ENCODE data around the gene CCDC74B. TPM values are rescaled to one million over a fixed set of nuclear protein-coding genes. Genes with fewer than 3 reads are reported as not detected.
"Not testable (repeated sequence)": the region's sequence is repeated elsewhere in the genome, so short reads cannot be mapped to it uniquely, and the experiment has no call there.

CCDC74B gene
- total RNA-seq, 1 donor = 5.4 TPM

- Histone ChIP-seq H3K79me2 (ENCODE audit: insufficient read depth, low read length) (no peaks in the 10 kb centered on the region), H3K27me3 (ENCODE audit: insufficient read depth, low read length) (no peaks in the 10 kb centered on the region), H3K36me3 (ENCODE audit: insufficient read depth, low read length) (peaks cover 7% of the 10 kb centered on the region), H3K9me3 (ENCODE audit: low read depth, low read length) (no peaks in the 10 kb centered on the region), H4K20me1 (ENCODE audit: insufficient read depth, low read length) (no peaks in the 10 kb centered on the region), H3K27ac (ENCODE audit: low read depth, low read length) (no peak overlapping the region), H3K4me3 (ENCODE audit: insufficient read depth, low read length) (no peak overlapping the region), H3K4me2 (ENCODE audit: insufficient read depth, low read length) (no peak overlapping the region), H2AFZ (ENCODE audit: low read length) (no peak overlapping the region), H3K4me1 (ENCODE audit: insufficient read depth, low read length) (no peaks in the 10 kb centered on the region)
- peak; percentile 81 for DNase-seq (ENCODE audit: insufficient read length, low spot score, missing footprints)
- no peak for TF ChIP-seq CTCF (IDR thresholded peaks at IDR 0.05; ENCODE audit: extremely low read depth, low read depth, low read length)
Measured at GRCh38 chr2:130150181-130151144, 5.6 kb upstream of the CCDC74B start.

GRCh38 chr2:130148515-130148914 is 3.6 kb upstream of the CCDC74B start:
- H3K4me1 ChIP-seq (ENCODE audit: insufficient read depth, low read length); H4K20me1 ChIP-seq (ENCODE audit: insufficient read depth, low read length); H3K36me3 ChIP-seq (ENCODE audit: insufficient read depth, low read length); DNase-seq (ENCODE audit: insufficient read length, low spot score, missing footprints); H3K27me3 ChIP-seq (ENCODE audit: insufficient read depth, low read length); H3K9me3 ChIP-seq (ENCODE audit: low read depth, low read length); H3K4me2 ChIP-seq (ENCODE audit: insufficient read depth, low read length); H3K79me2 ChIP-seq (ENCODE audit: insufficient read depth, low read length); H3K4me3 ChIP-seq (ENCODE audit: insufficient read depth, low read length); H3K27ac ChIP-seq (ENCODE audit: low read depth, low read length); H2AFZ ChIP-seq (ENCODE audit: low read length): not testable (repeated sequence)

DNA sequence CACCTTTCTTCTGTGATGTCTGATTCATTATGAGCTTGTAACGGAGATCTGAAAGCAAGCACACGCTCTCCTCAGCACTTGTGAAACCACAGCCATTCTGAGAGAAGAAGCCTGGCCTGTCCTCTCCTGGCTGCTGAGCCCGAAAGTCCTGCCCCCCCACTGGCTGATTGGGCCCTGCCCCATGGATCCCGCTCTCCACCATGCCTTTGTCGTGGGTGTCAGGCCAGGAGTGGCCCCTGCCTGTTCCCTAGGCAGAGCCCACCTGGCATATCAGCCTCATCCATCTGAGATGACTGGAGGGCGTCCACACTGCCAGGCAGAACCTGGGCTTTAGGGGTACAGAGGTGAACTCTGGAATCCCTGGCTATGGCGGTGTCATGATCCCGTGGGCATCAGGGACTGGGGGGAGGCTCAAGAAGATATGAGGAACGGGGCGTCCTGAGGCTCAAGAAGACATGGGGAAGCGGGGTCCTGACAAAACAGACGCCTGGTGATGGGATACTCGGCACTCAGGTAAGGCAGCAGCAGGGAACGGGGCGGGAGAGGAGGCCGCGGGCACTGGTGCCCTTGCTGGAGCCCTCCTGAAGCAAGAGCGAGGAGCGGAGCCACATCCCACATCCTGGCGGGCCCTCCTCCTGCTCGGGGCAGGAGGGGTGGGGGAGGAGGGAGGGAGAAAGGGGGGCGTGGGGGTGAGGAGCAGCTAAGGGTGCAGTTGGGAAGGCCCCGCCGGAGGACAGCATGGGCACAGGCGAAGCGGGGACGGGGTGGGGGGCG is 1.5 kb downstream of the CCDC74B start:
- not testable (repeated sequence) for H2AFZ ChIP-seq (ENCODE audit: low read length); H3K4me1 ChIP-seq (ENCODE audit: insufficient read depth, low read length); H3K4me3 ChIP-seq (ENCODE audit: insufficient read depth, low read length); H3K36me3 ChIP-seq (ENCODE audit: insufficient read depth, low read length); H4K20me1 ChIP-seq (ENCODE audit: insufficient read depth, low read length); H3K9me3 ChIP-seq (ENCODE audit: low read depth, low read length); H3K27me3 ChIP-seq (ENCODE audit: insufficient read depth, low read length); H3K27ac ChIP-seq (ENCODE audit: low read depth, low read length); H3K4me2 ChIP-seq (ENCODE audit: insufficient read depth, low read length); H3K79me2 ChIP-seq (ENCODE audit: insufficient read depth, low read length)
- peak; percentile 23 for DNase-seq (ENCODE audit: insufficient read length, low spot score, missing footprints)

- H4K20me1 ChIP-seq (ENCODE audit: insufficient read depth, low read length); H3K79me2 ChIP-seq (ENCODE audit: insufficient read depth, low read length); H3K4me3 ChIP-seq (ENCODE audit: insufficient read depth, low read length); H3K4me2 ChIP-seq (ENCODE audit: insufficient read depth, low read length); H3K27me3 ChIP-seq (ENCODE audit: insufficient read depth, low read length); H2AFZ ChIP-seq (ENCODE audit: low read length); H3K4me1 ChIP-seq (ENCODE audit: insufficient read depth, low read length); H3K27ac ChIP-seq (ENCODE audit: low read depth, low read length); H3K36me3 ChIP-seq (ENCODE audit: insufficient read depth, low read length); H3K9me3 ChIP-seq (ENCODE audit: low read depth, low read length): not testable (repeated sequence)
- peak; percentile 17 for DNase-seq (ENCODE audit: insufficient read length, low spot score, missing footprints)
Measured at GRCh38 chr2:130142396-130143265, 2.3 kb downstream of the CCDC74B start.

GRCh38 chr2:130141645-130142370 is 3.1 kb downstream of the CCDC74B start:
- H3K79me2 ChIP-seq (ENCODE audit: insufficient read depth, low read length); H3K9me3 ChIP-seq (ENCODE audit: low read depth, low read length); H3K27ac ChIP-seq (ENCODE audit: low read depth, low read length); H3K4me1 ChIP-seq (ENCODE audit: insufficient read depth, low read length); H3K4me3 ChIP-seq (ENCODE audit: insufficient read depth, low read length); H3K4me2 ChIP-seq (ENCODE audit: insufficient read depth, low read length); H4K20me1 ChIP-seq (ENCODE audit: insufficient read depth, low read length); H2AFZ ChIP-seq (ENCODE audit: low read length); H3K27me3 ChIP-seq (ENCODE audit: insufficient read depth, low read length); H3K36me3 ChIP-seq (ENCODE audit: insufficient read depth, low read length): not testable (repeated sequence)
- peak; percentile 35 for DNase-seq (ENCODE audit: insufficient read length, low spot score, missing footprints)

- not testable (repeated sequence) for H3K79me2 ChIP-seq (ENCODE audit: insufficient read depth, low read length); H3K27me3 ChIP-seq (ENCODE audit: insufficient read depth, low read length); H4K20me1 ChIP-seq (ENCODE audit: insufficient read depth, low read length); H3K4me3 ChIP-seq (ENCODE audit: insufficient read depth, low read length); H2AFZ ChIP-seq (ENCODE audit: low read length); H3K36me3 ChIP-seq (ENCODE audit: insufficient read depth, low read length); H3K9me3 ChIP-seq (ENCODE audit: low read depth, low read length); H3K4me1 ChIP-seq (ENCODE audit: insufficient read depth, low read length); DNase-seq (ENCODE audit: insufficient read length, low spot score, missing footprints); H3K4me2 ChIP-seq (ENCODE audit: insufficient read depth, low read length); H3K27ac ChIP-seq (ENCODE audit: low read depth, low read length)
Measured at GRCh38 chr2:130141002-130141401, 3.9 kb downstream of the CCDC74B start.

GRCh38 chr2:130140516-130140915 is 4.4 kb downstream of the CCDC74B start:
- not testable (repeated sequence) for H3K36me3 ChIP-seq (ENCODE audit: insufficient read depth, low read length); H4K20me1 ChIP-seq (ENCODE audit: insufficient read depth, low read length); H3K79me2 ChIP-seq (ENCODE audit: insufficient read depth, low read length); H3K4me3 ChIP-seq (ENCODE audit: insufficient read depth, low read length); H2AFZ ChIP-seq (ENCODE audit: low read length); H3K9me3 ChIP-seq (ENCODE audit: low read depth, low read length); H3K27me3 ChIP-seq (ENCODE audit: insufficient read depth, low read length); DNase-seq (ENCODE audit: insufficient read length, low spot score, missing footprints); H3K4me1 ChIP-seq (ENCODE audit: insufficient read depth, low read length); H3K27ac ChIP-seq (ENCODE audit: low read depth, low read length); H3K4me2 ChIP-seq (ENCODE audit: insufficient read depth, low read length)

Measured in osteoblast (primary cell).